HCT116 (cell line): ENCODE measurements around the gene ARRDC3. TPM values are rescaled to one million over a fixed set of nuclear protein-coding genes. Genes with fewer than 3 reads are reported as not detected.

ENCODE experiments used
- ATAC-seq: fragments of 200-7000 bp; cut with Tn5 transposase; 2 replicates; pipeline ENCODE4 v1.9.1; 2020; ENCODE audit warnings: mild to moderate bottlenecking, moderate library complexity
- BruUV-seq: library from RNA; stranded (reverse); fragments of 400-500 nt; replicated peaks from 2 replicates; lab custom pipeline; 2021; lab: Mats Ljungman, UMichigan
- CTCF ChIA-PET: fragments of 300-600 bp; sonication (Branson Sonifier 250); formaldehyde crosslinking; loops from one replicate; lab custom pipeline; 2021; ENCODE audit warnings: antibody characterized with exemption; lab: Charles Lee
- POLR2A ChIA-PET: fragments of 300-600, 350-600 bp; sonication (Branson Sonifier 250); formaldehyde crosslinking; loops from one replicate; lab custom pipeline; 2021; ENCODE audit warnings: antibody characterized with exemption; lab: Charles Lee
- RAD21 ChIA-PET, 2 experiments: fragments of 300-600 bp; sonication (Branson Sonifier 250); formaldehyde crosslinking; loops; one replicate each; lab custom pipeline; 2023; ENCODE audit warnings: low total read pairs in 2 of 2; ENCODE audit not compliant: uncharacterized antibody in 2 of 2, unreplicated experiment in 2 of 2, low non-redundant PET in 1 of 2; lab: Charles Lee
- DNase-seq: peaks from one replicate; pipeline ENCODE4 v3.0.0-alpha.2; 2010; ENCODE audit warnings: low read depth, low spot score
- H2AFZ ChIP-seq: fragments of 200-600 bp; shearing (Covaris generic), sonication (generic); 2 replicates; pipeline ENCODE4 v1.6.1; 2017; ENCODE audit warnings: low read depth, mixed run types, mixed read lengths, antibody characterized with exemption, low read length; ENCODE audit not compliant: poor library complexity, severe bottlenecking
- H3K27ac ChIP-seq: 2 replicates; pipeline ENCODE4 v1.5.1; 2012; ENCODE audit warnings: low read depth, low read length
- H3K27me3 ChIP-seq: fragments of 200-600 bp; sonication (generic); 2 replicates; pipeline ENCODE4 v1.6.1; 2016; ENCODE audit warnings: mixed run types, low read length, mixed read lengths; ENCODE audit not compliant: insufficient read depth
- H3K36me3 ChIP-seq, 2 experiments: fragments of 200-500 bp in 1 of 2; fragments of 200-600 bp in 1 of 2; sonication (Bioruptor generic) in 1 of 2; sonication (generic) in 1 of 2; 2 replicates each; pipeline versions ENCODE4 v1.5.1 to v1.6.1; 2014 to 2016; ENCODE audit warnings: low read length in 2 of 2, inconsistent platforms in 1 of 2, mixed read lengths in 1 of 2, mixed run types in 1 of 2; ENCODE audit not compliant: insufficient read depth in 2 of 2, control insufficient read depth in 1 of 2
- H3K4me1 ChIP-seq, 2 experiments: fragments of 200-600 bp in 1 of 2; sonication (generic) in 1 of 2; 2 replicates each; pipeline versions ENCODE4 v1.5.1 to v1.6.1; 2012 to 2017; ENCODE audit warnings: low read length in 2 of 2, inconsistent platforms in 1 of 2, mild to moderate bottlenecking in 1 of 2, mixed read lengths in 1 of 2, mixed run types in 1 of 2, moderate library complexity in 1 of 2; ENCODE audit not compliant: insufficient read depth in 2 of 2, control insufficient read depth in 1 of 2
- H3K4me2 ChIP-seq: fragments of 200-600 bp; sonication (generic); 2 replicates; pipeline ENCODE4 v1.6.1; 2017; ENCODE audit warnings: mixed run types, low read length, mixed read lengths
- H3K4me3 ChIP-seq, 2 experiments: fragments of 200-600 bp in 1 of 2; sonication (generic) in 1 of 2; replicated peaks in 1 of 2; 2 replicates each; pipeline ENCODE4 v1.5.1; 2011 to 2016; ENCODE audit warnings: low read length in 2 of 2, control low read depth in 1 of 2, low read depth in 1 of 2, mild to moderate bottlenecking in 1 of 2, mixed read lengths in 1 of 2, mixed run types in 1 of 2
- H3K79me2 ChIP-seq: fragments of 200-600 bp; sonication (generic); 2 replicates; pipeline ENCODE4 v1.6.1; 2017; ENCODE audit warnings: mild to moderate bottlenecking, mixed run types, low read length, moderate library complexity, mixed read lengths; ENCODE audit not compliant: insufficient read depth
- H3K9ac ChIP-seq: fragments of 200-600 bp; sonication (generic); 2 replicates; pipeline ENCODE4 v1.6.1; 2016; ENCODE audit warnings: low read length, mixed read lengths
- H3K9me2 ChIP-seq: fragments of 200-600 bp; sonication (generic), shearing (Covaris generic); 2 replicates; pipeline ENCODE4 v1.6.1; 2017; ENCODE audit warnings: mixed run types, mild to moderate bottlenecking, moderate library complexity; ENCODE audit not compliant: insufficient read depth
- H3K9me3 ChIP-seq, 2 experiments: fragments of 200-500 bp in 1 of 2; fragments of 200-600 bp in 1 of 2; sonication (Bioruptor generic) in 1 of 2; sonication (generic) in 1 of 2; 2 replicates each; pipeline ENCODE4 v1.6.1; 2014 to 2017; ENCODE audit warnings: low read length in 2 of 2, mixed read lengths in 2 of 2, inconsistent platforms in 1 of 2, low read depth in 1 of 2, mild to moderate bottlenecking in 1 of 2, mixed run types in 1 of 2, moderate library complexity in 1 of 2; ENCODE audit not compliant: control insufficient read depth in 1 of 2, insufficient read depth in 1 of 2
- H4K20me1 ChIP-seq: fragments of 200-600 bp; sonication (generic), shearing (Covaris generic); 2 replicates; pipeline ENCODE4 v1.6.1; 2017; ENCODE audit warnings: mixed run types, mild to moderate bottlenecking, moderate library complexity; ENCODE audit not compliant: insufficient read depth
- CBX3 ChIP-seq: IDR thresholded peaks from 2 replicates; pipeline ENCODE4 v1.6.1; 2012; ENCODE audit warnings: low read depth
- CEBPB ChIP-seq: IDR thresholded peaks from 2 replicates; pipeline ENCODE4 v1.6.1; 2012; ENCODE audit warnings: low read depth
- ELF1 ChIP-seq: IDR thresholded peaks from 2 replicates; pipeline ENCODE4 v1.6.1; 2012; ENCODE audit warnings: low read depth, borderline replicate concordance
- EZH2 ChIP-seq: fragments of 200-600 bp; sonication (generic); IDR thresholded peaks from 2 replicates; pipeline ENCODE4 v1.6.1; 2017; ENCODE audit warnings: antibody characterized with exemption, mixed run types
- JUND ChIP-seq: IDR thresholded peaks from 2 replicates; pipeline ENCODE4 v1.6.1; 2012
- POLR2AphosphoS5 ChIP-seq: IDR thresholded peaks from 2 replicates; pipeline ENCODE4 v1.6.1; 2011; ENCODE audit warnings: mild to moderate bottlenecking, low read depth, low read length, moderate library complexity
- SP1 ChIP-seq: IDR thresholded peaks from 2 replicates; pipeline ENCODE4 v1.6.1; 2012; ENCODE audit warnings: low read depth
- TCF7L2 ChIP-seq: IDR thresholded peaks from 2 replicates; pipeline ENCODE4 v1.7.0; 2011; ENCODE audit warnings: borderline replicate concordance, inconsistent platforms; ENCODE audit not compliant: insufficient read depth, insufficient read length; ENCODE audit errors: extremely low read depth
- ZFX ChIP-seq: fragments of 450-650 bp; IDR thresholded peaks from 2 replicates; pipeline ENCODE4 v1.6.1; 2017
- ZNF274 ChIP-seq: fragments of 200-500 bp; sonication (Bioruptor generic); IDR thresholded peaks from 2 replicates; pipeline ENCODE4 v1.6.1; 2014; ENCODE audit warnings: mild to moderate bottlenecking, low read depth, low read length, inconsistent platforms
- intact Hi-C: fragments of 100-400 bp; cut with micrococcal nuclease; formaldehyde crosslinking; loops from 2 replicates; pipeline ENCODE4 v1.10.0; 2022
- total RNA-seq: library from RNA; stranded (reverse); gene quantifications from one replicate; pipeline ENCODE4 v1.2.1, GENCODE V29; 2021; ENCODE audit not compliant: unreplicated experiment
- TF ChIP-seq, protein P1 (sequence below): IDR thresholded peaks from 2 replicates; pipeline ENCODE4 v1.6.1; 2012; ENCODE audit warnings: low read depth
- TF ChIP-seq, protein P2 (sequence below), 3 experiments: fragments of 200-600 bp in 1 of 3; sonication (generic) in 1 of 3; IDR thresholded peaks in 2 of 3; conservative IDR thresholded peaks in 1 of 3; 2 replicates each; pipeline ENCODE4 v1.5.1; 2012 to 2017; ENCODE audit warnings: low read depth in 2 of 3, low read length in 2 of 3, antibody characterized with exemption in 1 of 3, borderline replicate concordance in 1 of 3, control low read depth in 1 of 3, mild to moderate bottlenecking in 1 of 3, mixed read lengths in 1 of 3, mixed run types in 1 of 3, moderate library complexity in 1 of 3; ENCODE audit not compliant: insufficient read depth in 1 of 3
- TF ChIP-seq, protein P3 (sequence below): IDR thresholded peaks from 2 replicates; pipeline ENCODE4 v1.6.1; 2012
- TF ChIP-seq, protein P4 (sequence below): IDR thresholded peaks from 2 replicates; pipeline ENCODE4 v1.6.1; 2012

Gene ARRDC3
- total RNA-seq, 1 experiment from 2014 or later: 41.5 TPM

DNA sequence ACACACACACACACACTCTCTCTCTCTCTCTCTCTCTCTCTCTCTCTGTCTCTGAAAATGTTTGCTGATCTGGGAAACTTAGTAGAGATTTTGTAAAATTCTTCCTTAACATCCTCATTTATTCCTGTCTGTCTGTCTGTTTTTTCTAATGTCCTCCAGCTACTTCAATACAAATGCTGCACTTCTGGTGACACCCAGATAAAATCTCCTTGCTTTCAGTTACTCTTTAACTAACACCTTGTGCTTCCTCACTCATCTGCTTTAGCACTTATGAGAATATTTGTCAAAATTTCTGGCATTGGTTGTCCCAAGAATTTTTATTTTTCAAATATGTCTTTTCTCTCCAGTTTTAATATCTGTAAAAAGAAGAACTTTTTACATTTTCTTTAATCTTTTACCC is 35.0 kb upstream of the ARRDC3 start:
- Histone ChIP-seq H3K79me2 (no peaks in the 10 kb centered on the region), H3K9me3 (no peaks in the 10 kb centered on the region), H2AFZ (no peak overlapping the region), H3K4me2 (no peak overlapping the region), H3K27ac (no peak overlapping the region), H3K9me2 (no peaks in the 10 kb centered on the region), H4K20me1 (no peaks in the 10 kb centered on the region), H3K9ac (no peak overlapping the region), H3K4me1 (no peaks in the 10 kb centered on the region; a peak in 1 of 4 replicates), H3K27me3 (no peaks in the 10 kb centered on the region), H3K4me3 (no peak overlapping the region), H3K36me3 (no peaks in the 10 kb centered on the region)
- ChIA-PET CTCF (interaction anchor here (1.5 to 8.0 kb wide), 4 partner anchors 33 to 553 kb away, joined by 4 to 67 read pairs (median 29); partner anchors contain the start of gene ARRDC3), RAD21 (interaction anchor here in 1 of 2 experiments (1.6 kb wide), 1 partner anchor 552 kb away, joined by 4 read pairs; no protein-coding TSS in a partner anchor), POLR2A (interaction anchor here (1.3 kb wide), 1 partner anchor 35 kb away, joined by 3 read pairs; the partner anchor contains the start of gene ARRDC3)
- DNase-seq (no peak), ATAC-seq (no peak)
- no TSS peak for BruUV-seq
- intact Hi-C loops: loop anchor here (2.0 to 5.0 kb wide), 3 partner anchors 485 to 616 kb away; no protein-coding TSS in a partner anchor
- no peak for TF ChIP-seq ZNF274
- no peak for TF ChIP-seq POLR2AphosphoS5
- TF ChIP-seq, protein P1, sequence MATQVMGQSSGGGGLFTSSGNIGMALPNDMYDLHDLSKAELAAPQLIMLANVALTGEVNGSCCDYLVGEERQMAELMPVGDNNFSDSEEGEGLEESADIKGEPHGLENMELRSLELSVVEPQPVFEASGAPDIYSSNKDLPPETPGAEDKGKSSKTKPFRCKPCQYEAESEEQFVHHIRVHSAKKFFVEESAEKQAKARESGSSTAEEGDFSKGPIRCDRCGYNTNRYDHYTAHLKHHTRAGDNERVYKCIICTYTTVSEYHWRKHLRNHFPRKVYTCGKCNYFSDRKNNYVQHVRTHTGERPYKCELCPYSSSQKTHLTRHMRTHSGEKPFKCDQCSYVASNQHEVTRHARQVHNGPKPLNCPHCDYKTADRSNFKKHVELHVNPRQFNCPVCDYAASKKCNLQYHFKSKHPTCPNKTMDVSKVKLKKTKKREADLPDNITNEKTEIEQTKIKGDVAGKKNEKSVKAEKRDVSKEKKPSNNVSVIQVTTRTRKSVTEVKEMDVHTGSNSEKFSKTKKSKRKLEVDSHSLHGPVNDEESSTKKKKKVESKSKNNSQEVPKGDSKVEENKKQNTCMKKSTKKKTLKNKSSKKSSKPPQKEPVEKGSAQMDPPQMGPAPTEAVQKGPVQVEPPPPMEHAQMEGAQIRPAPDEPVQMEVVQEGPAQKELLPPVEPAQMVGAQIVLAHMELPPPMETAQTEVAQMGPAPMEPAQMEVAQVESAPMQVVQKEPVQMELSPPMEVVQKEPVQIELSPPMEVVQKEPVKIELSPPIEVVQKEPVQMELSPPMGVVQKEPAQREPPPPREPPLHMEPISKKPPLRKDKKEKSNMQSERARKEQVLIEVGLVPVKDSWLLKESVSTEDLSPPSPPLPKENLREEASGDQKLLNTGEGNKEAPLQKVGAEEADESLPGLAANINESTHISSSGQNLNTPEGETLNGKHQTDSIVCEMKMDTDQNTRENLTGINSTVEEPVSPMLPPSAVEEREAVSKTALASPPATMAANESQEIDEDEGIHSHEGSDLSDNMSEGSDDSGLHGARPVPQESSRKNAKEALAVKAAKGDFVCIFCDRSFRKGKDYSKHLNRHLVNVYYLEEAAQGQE: no peak
- no peak for TF ChIP-seq ELF1
- TF ChIP-seq, protein P2, sequence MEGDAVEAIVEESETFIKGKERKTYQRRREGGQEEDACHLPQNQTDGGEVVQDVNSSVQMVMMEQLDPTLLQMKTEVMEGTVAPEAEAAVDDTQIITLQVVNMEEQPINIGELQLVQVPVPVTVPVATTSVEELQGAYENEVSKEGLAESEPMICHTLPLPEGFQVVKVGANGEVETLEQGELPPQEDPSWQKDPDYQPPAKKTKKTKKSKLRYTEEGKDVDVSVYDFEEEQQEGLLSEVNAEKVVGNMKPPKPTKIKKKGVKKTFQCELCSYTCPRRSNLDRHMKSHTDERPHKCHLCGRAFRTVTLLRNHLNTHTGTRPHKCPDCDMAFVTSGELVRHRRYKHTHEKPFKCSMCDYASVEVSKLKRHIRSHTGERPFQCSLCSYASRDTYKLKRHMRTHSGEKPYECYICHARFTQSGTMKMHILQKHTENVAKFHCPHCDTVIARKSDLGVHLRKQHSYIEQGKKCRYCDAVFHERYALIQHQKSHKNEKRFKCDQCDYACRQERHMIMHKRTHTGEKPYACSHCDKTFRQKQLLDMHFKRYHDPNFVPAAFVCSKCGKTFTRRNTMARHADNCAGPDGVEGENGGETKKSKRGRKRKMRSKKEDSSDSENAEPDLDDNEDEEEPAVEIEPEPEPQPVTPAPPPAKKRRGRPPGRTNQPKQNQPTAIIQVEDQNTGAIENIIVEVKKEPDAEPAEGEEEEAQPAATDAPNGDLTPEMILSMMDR (IDR thresholded peaks at IDR 0.05 in 2 of 3, conservative IDR thresholded peaks at IDR 0.05 in 1 of 3; ENCODE audit: borderline replicate concordance in 1 of 3, insufficient read depth in 1 of 3, low read depth in 2 of 3, low read length in 2 of 3): no peak
- TF ChIP-seq CBX3: no peak
- TF ChIP-seq EZH2: no peak
- no peak for TF ChIP-seq SP1
- no peak for TF ChIP-seq JUND
- no peak for TF ChIP-seq ZFX
- TF ChIP-seq TCF7L2: no peak
- TF ChIP-seq, protein P3, sequence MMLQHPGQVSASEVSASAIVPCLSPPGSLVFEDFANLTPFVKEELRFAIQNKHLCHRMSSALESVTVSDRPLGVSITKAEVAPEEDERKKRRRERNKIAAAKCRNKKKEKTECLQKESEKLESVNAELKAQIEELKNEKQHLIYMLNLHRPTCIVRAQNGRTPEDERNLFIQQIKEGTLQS: no peak
- TF ChIP-seq CEBPB: no peak
- TF ChIP-seq, protein P4, sequence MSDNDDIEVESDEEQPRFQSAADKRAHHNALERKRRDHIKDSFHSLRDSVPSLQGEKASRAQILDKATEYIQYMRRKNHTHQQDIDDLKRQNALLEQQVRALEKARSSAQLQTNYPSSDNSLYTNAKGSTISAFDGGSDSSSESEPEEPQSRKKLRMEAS: no peak
